D341Med (cell line): ENCODE measurements around the gene RGS12.

Source experiments
- DNase-seq: peaks from one replicate; pipeline ENCODE4 v3.0.0; 2012; ENCODE audit warnings: low spot score

RGS12 gene, protein sequence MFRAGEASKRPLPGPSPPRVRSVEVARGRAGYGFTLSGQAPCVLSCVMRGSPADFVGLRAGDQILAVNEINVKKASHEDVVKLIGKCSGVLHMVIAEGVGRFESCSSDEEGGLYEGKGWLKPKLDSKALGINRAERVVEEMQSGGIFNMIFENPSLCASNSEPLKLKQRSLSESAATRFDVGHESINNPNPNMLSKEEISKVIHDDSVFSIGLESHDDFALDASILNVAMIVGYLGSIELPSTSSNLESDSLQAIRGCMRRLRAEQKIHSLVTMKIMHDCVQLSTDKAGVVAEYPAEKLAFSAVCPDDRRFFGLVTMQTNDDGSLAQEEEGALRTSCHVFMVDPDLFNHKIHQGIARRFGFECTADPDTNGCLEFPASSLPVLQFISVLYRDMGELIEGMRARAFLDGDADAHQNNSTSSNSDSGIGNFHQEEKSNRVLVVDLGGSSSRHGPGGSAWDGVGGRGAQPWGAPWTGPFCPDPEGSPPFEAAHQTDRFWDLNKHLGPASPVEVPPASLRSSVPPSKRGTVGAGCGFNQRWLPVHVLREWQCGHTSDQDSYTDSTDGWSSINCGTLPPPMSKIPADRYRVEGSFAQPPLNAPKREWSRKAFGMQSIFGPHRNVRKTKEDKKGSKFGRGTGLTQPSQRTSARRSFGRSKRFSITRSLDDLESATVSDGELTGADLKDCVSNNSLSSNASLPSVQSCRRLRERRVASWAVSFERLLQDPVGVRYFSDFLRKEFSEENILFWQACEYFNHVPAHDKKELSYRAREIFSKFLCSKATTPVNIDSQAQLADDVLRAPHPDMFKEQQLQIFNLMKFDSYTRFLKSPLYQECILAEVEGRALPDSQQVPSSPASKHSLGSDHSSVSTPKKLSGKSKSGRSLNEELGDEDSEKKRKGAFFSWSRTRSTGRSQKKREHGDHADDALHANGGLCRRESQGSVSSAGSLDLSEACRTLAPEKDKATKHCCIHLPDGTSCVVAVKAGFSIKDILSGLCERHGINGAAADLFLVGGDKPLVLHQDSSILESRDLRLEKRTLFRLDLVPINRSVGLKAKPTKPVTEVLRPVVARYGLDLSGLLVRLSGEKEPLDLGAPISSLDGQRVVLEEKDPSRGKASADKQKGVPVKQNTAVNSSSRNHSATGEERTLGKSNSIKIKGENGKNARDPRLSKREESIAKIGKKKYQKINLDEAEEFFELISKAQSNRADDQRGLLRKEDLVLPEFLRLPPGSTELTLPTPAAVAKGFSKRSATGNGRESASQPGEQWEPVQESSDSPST (N-terminal part only)

GRCh38 chr4:3292571-3293400, at the start of gene RGS12:
Gene RGS12, plus strand, starts transcription at chr4:3293021. Its CDS starts 23,150 bp downstream, at chr4:3316171.
- peak; percentile 99 for DNase-seq

- no peak for DNase-seq
Observed at GRCh38 chr4:3243136-3243780, 49.6 kb upstream of the RGS12 start.

- no peak for DNase-seq
Observed at GRCh38 chr4:3244002-3244401, 48.8 kb upstream of the RGS12 start.

DNA sequence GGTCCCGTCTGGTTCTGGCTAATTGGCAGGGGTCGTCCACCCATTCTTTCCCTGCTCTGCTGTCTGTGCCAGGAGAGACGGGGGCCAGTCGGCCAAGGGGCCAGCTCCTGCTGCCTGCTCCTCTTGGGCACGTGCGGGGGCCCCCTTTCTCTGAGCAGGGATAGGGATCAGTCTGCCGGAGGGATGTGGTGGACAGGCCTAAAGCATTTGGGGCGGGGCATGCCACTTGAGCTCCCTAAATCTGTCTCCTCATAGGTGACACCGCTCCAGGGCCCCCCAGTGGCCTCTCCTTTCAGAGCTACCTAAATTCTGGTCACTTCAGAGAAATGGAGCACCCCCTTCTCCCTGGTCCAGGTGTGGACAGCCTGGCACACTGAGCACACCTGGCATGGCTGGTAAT, 48.1 kb upstream of the RGS12 start:
- no peak for DNase-seq

DNA sequence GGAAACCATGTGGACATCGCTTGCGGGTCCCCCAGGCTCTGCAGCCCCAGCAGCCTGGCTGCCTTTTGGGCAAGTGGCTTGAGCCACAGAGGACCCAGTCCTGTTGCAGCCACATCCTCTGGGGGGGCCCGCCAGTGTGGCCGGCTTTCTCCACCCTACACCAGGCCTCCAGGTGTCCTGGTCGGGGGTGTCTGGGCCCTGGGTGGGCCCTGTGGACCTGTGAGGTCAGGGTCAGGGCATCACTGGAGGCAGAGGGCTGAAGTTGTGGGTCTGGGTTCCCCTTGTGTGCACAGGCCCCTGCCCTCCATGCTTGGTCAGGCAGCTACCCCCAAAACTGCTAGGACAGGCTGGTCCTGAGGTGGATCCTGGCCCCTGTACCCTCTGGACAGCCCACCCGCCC, 47.1 kb upstream of the RGS12 start:
- no peak for DNase-seq

DNA sequence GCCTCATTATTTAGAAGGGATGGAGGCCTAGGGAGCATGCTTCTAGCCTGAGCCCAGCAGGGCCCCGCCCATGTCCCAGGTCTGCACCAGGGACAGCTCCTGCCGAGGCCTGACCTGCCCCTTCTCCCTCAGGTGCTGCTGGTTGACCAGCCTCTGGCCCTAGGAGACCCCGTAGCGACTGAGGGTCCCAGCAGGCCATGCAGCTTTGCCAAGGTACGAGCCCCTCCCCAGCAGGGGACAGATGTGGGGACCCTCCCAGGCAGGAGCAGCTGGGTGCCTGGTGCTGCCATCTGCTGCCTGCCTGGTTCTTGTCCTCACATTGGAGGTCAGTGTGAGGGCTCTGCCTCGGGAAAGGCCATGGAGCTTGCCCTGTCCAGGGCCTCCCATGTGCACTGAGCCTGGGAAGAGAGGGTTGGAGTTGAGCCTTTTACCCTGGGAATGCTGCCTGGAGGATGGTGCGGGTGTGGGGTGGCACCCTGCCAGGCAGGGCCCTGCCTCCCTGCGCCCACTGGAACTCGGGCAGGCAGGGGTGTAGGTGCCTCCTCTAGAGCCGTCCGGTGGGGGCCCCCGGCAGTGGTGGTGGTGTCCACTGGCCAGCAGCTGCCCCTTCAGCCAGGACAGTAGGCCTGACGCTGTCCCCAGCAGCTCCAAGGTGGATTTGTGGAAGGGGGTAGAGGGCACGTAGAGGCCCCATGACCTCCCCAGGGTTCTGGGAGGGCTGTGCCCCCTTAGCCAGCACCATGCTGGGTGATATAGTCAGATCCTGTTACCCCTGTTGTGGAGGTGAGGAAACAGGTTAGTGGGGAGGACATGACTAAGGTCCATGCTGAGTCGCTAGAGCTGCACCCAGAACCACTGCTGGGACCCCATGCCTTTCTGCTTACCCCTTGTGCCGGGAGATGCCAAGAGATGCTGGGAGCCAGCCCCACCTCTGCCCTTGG, 46.1 kb upstream of the RGS12 start:
- no peak for DNase-seq

DNA sequence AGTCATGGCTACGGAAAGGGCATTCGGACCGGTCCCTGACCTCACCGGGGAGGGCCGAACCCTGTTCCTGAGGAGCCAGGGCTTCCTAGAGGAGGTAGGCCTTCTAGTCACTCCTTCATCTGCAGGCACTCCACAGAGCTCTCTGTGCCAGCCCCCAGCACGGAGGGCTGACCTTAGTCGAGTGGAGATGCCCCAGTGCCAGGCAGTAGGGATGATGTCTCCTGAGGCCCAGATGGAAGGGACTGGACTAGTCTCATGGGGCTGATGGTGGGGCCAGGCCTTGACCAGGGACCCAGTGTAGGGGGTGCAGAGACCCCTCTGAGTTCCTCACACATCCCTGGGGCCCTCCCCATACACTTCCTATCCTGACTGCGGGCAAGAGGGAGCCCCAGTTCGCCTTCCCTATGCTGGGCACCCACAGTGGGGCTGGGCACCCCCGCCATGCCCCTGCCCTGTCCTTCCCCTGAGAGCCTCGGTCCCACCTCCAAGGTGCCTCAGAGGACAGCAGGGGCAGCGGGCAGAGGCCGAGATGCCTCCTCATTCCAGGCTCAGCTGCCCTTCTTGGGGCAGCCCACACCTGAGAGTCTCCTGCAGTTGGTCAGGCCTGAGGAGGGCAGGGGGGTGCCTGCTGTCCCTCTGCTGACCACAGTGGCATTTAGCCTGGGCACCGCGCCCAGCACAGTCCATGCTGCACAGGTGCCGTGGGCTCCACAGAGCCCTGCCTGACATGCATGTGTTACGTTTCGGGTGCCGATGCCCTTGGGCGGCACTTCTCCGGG, 45.2 kb upstream of the RGS12 start:
- DNase-seq = no peak

DNA sequence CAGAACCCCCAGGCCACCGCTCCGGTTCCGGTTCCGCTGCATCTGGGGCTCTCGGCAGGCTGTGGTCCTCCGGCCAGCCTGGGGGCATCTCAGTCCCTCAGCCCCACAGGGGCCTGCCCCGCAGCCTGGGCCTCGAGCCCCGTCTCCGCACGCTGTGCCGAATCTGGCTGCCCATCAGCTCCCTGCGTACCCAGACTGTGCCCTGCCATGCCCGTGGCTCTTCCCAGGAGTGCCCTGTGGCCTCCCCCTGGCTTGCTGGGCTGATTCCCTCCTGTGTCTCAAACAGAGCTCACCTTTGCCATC, 44.7 kb upstream of the RGS12 start:
- no peak for DNase-seq

DNA sequence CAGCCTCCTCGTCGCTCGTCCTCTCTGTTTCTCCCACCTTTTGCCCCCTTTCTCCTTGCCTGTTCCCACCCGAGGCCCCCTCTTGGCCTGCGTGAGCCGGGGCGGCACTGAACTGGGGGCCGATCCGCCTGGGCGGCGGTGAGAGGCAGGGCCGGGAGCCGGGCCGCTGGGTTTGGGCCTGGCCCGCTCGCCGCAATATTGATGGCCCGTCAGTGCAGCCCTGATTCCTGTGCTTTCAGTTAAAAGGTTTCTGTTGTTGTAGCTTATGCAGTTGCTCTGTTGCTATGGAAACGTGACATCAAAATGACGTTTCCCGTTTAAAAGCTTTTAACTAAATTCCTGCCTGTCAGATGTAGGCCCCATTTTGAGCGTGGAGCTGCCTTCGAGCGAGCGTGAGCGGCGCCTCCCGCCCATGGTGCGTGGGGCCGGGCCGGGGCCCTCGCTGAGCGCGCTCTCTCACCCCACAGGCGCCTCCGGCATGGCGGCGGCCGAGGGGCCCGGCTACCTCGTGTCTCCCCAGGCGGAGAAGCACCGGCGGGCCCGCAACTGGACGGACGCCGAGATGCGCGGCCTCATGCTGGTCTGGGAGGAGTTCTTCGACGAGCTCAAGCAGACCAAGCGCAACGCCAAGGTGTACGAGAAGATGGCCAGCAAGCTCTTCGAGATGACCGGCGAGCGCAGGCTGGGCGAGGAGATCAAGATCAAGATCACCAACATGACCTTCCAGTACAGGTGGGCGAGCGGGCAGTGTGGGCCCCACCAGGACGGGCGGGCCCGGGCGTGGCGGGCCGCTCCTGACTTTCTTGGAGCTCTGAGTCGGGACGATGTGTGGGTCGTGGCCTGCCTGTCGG, 43.8 kb upstream of the RGS12 start, which contains the start of gene MSANTD1:
Gene MSANTD1 (plus strand): TSS at position 349 of the 851 bp plus-strand sequence. CDS start 64 bp downstream, at position 413.
- DNase-seq = no peak

GRCh38 chr4:3249711-3250437, 42.9 kb upstream of the RGS12 start:
- DNase-seq = no peak

- no peak for DNase-seq
Observed at GRCh38 chr4:3250438-3250955, 42.3 kb upstream of the RGS12 start.

DNA sequence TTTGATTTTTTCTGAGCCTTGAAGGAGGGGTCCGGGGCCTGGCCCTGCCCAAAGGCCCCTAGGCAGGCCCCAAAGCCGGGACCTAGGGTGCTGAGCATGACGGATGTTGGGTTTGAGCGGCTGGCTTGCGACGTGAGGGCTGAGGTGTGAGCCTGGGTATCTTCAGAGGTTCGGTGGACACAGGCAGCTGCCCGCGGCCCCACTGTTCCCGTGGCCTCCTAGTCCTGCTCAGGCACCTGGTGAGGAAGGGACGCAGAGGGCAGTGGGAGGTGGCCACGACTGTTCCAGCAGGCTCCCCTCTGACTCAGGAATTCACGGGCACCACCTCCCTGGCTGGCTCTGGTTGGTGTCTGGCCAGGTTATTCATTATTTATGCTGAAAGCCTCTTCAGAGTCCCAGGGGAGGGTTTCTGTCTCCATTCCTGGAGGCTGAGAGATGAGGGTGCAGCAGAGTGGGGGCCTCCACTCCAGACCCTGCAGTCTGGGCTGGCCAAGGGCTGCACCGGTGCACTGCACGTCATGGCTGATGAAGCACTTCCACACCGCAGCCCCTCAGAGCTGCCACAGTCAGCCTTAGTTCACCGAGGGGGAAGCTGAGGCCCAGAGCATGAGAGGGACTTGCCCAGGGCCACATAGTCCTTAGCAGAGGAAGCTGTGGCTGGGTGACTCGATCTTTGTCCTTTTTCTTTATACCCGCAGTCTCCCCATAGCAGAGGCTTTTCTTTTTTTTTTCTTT, 41.7 kb upstream of the RGS12 start:
- peak; percentile 62 for DNase-seq

DNA sequence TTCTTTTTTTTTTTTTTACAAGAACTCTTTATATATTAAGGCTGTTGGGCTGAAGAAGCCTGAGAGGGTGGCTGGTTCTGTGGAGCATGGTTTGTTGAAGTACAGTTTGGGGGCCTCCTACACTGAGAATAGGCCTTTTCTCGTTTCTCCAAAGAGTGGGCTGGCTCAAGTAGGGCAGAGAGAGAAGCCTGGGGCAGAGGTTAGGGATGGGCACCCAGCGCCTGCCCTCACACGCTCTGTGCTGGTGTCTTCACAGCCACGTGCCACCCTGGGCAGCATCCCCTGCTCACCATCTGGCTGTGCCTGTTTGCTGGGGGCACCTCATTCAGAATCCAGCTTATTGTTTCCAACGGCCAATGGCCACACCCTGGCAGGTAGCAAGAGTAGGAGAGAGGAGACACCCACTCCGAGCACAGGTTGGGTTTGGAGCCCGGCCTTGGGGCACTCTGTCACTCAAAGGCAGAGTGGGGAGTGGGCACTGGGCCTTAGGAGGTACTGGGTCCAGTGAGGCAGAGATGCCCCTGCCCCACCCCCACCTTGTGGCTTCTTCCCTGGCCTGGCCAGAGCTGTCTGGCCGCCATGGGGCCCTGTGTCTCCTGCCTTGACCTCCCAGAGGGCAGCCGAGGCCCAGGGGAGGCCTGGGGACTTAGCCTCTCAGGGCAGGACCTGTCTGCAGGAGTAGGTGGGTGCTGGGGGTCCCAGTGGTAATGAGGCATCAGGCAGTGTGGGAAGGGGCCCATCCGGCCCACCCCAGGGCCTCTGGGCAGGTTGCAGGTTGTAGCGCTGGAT, 40.9 kb upstream of the RGS12 start:
- no peak for DNase-seq

DNA sequence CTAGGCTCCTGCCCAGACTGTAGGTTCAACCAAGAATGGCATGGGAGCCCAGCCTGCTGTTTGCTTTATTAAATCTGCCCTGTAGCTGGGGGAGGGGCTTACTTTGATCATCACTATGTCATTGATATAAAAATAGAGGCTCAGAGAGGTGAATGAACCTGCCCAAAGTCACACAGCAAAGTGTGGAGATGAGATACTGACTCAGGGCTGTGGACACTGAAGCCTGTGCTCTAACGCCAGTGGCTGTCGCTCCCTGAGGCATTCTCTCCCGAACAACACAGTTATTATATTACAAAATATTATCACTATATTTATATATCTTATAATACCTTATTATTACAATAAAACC, 40.4 kb upstream of the RGS12 start:
- DNase-seq = no peak

- no peak for DNase-seq
Observed at GRCh38 chr4:3252831-3253641, 39.8 kb upstream of the RGS12 start.
